ENCODE measurements around the gene FCF1. TPM values are rescaled to one million over a fixed set of nuclear protein-coding genes. Genes with fewer than 3 reads are reported as not detected.
A peak's percentile ranks its signal among the peaks of the same experiment; 100 is the strongest.

FCF1 gene
- total and polyA plus RNA-seq, 9 of the 15 experiments (the other 6 are each of a cell fraction or from before 2014, with no cell fraction given): 6.8 to 91.9 (median 40.0) TPM

- TF ChIP-seq VEZF1 (CRISPR knock-in tag; IDR thresholded peaks at IDR 0.05) (peak; percentile 23; the same call in 1 of the 2 replicates), TAF1 (IDR thresholded peaks at IDR 0.05; ENCODE audit: control insufficient read depth, extremely low read depth, insufficient read depth, low read length, severe bottlenecking) (peak; percentile 61), E2F6 (IDR thresholded peaks at IDR 0.05; ENCODE audit: borderline replicate concordance in 1 of 2, extremely low read depth in 1 of 2, insufficient read depth in 1 of 2, insufficient read length in 1 of 2, low read depth in 1 of 2, low read length in 1 of 2, poor library complexity in 1 of 2, severe bottlenecking in 1 of 2) (peak; percentile 1 to 5), PHF20 (IDR thresholded peaks at IDR 0.05; ENCODE audit: partially characterized antibody) (peak; percentile 75), AFF4 (CRISPR knock-in tag; IDR thresholded peaks at IDR 0.05) (0 out of 2 replicates have a peak, but pooled peaks have one; percentile 35), RB1 (IDR thresholded peaks at IDR 0.05; ENCODE audit: low read depth) (peak; percentile 65; the same call in 1 of the 2 replicates), NONO (IDR thresholded peaks at IDR 0.05; ENCODE audit: low read depth in 2 of 2, low read length in 1 of 2) (peak in 1 of 2 experiments; percentile 48; a peak in 1 of 4 replicates), KDM5B (IDR thresholded peaks at IDR 0.05; ENCODE audit: insufficient replicate concordance, low read depth, low read length) (peak; percentile 79), ZNF639 (CRISPR knock-in tag; conservative IDR thresholded peaks at IDR 0.05 in 1 of 2, IDR thresholded peaks at IDR 0.05 in 1 of 2) (peak in 1 of 2 experiments; percentile 85; a peak in 2 of 4 replicates), CCNT2 (IDR thresholded peaks at IDR 0.05; ENCODE audit: borderline replicate concordance, extremely low read depth, insufficient read length, low read depth, low read length) (peak; percentile 63)
Measured at GRCh38 chr14:74762917-74763802, 50.2 kb downstream of the FCF1 start, which contains the start of gene YLPM1 (continued).
